ENCODE data around the gene CEBPG. TPM values are rescaled to one million over a fixed set of nuclear protein-coding genes. Genes with fewer than 3 reads are reported as not detected.
A peak's percentile ranks its signal among the peaks of the same experiment; 100 is the strongest.

Gene CEBPG
- total and polyA plus RNA-seq, 7 experiments from 2014 or later = 7.8 to 22.4 (median 17.7) TPM

DNA sequence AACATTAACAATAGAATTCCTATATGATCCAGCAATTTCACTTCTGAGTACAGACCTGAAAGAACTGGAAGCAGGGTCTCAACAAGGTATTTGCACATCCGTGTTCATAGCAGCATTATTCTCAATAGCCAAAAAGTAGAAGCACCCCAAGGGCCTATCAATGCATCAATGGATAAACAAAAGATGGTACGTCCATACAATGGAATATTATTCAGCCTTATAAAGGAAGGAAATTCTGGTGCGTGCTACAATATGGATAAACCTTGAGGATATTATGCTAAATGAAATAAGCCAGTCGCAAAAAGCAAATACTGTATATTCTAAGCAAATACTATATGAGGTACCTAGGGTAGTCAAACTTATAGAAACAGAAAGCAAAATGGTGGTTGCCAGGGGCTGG is 40.4 kb upstream of the CEBPG start:
- no peak overlapping the region for H3K4me3 Mint-ChIP-seq
- peaks cover 0 to 7% (median 0%) of the 10 kb centered on the region in 5 donors for H3K36me3 Mint-ChIP-seq
- Histone ChIP-seq H3K9me3 (ENCODE audit: control insufficient read depth in 2 of 3, low read length in 3 of 3) (no peaks in the 10 kb centered on the region), H3K27ac (ENCODE audit: low read depth, low read length) (no peak overlapping the region), H3K27me3 (ENCODE audit: control insufficient read depth in 2 of 2, insufficient read depth in 2 of 2, low read length in 2 of 2) (peaks cover 0 to 4% of the 10 kb centered on the region in 2 donors), H3K4me3 (ENCODE audit: low read length) (no peak overlapping the region), H3K4me1 (ENCODE audit: control insufficient read depth in 2 of 2, insufficient read depth in 2 of 2, low read length in 2 of 2) (no peaks in the 10 kb centered on the region), H3K36me3 (ENCODE audit: control insufficient read depth in 2 of 3, insufficient read depth in 3 of 3, low read length in 3 of 3) (no peaks in the 10 kb centered on the region)
- no peak for DNase-seq
- no peak overlapping the region for H3K27ac Mint-ChIP-seq
- H3K9me3 Mint-ChIP-seq = peaks cover 0 to 2% (median 0%) of the 10 kb centered on the region in 11 donors
- H3K27me3 Mint-ChIP-seq = peaks cover 3 to 27% (median 19%) of the 10 kb centered on the region in 5 donors
- ChIA-PET CTCF (no interaction called here), POLR2A (no interaction called here)
- intact Hi-C loops (cut with micrococcal nuclease) = no loop called here
- peaks cover 0 to 10% (median 0%) of the 10 kb centered on the region in 7 donors for H3K4me1 Mint-ChIP-seq
- no peak for ATAC-seq

DNA sequence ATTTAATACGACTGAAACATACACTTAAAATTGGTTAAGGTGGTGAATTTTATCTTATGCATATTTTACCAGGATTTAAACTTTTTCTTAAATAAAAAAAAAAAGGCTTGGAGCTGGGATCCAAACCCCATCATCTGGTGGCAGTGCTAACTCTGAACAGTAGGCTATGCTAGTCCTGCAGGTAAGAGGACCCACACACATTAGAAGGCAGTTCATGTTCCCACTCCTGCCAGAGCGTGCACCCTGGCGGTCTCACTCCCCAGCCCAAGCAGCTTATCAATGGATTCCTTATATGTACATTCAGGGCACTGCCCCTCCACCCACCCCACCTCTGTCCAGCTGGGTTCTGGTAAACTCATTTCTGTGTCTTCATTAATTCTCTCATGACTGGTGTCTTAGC is 39.9 kb upstream of the CEBPG start:
- H3K27ac Mint-ChIP-seq = no peak overlapping the region
- Histone ChIP-seq H3K27ac (ENCODE audit: low read depth, low read length) (no peak overlapping the region), H3K36me3 (ENCODE audit: control insufficient read depth in 2 of 3, insufficient read depth in 3 of 3, low read length in 3 of 3) (no peaks in the 10 kb centered on the region), H3K4me3 (ENCODE audit: low read length) (no peak overlapping the region), H3K27me3 (ENCODE audit: control insufficient read depth in 2 of 2, insufficient read depth in 2 of 2, low read length in 2 of 2) (peaks cover 0 to 4% of the 10 kb centered on the region in 2 donors), H3K9me3 (ENCODE audit: control insufficient read depth in 2 of 3, low read length in 3 of 3) (no peaks in the 10 kb centered on the region), H3K4me1 (ENCODE audit: control insufficient read depth in 2 of 2, insufficient read depth in 2 of 2, low read length in 2 of 2) (no peaks in the 10 kb centered on the region)
- peaks cover 0 to 4% (median 0%) of the 10 kb centered on the region in 5 donors for H3K36me3 Mint-ChIP-seq
- DNase-seq (no peak), ATAC-seq (no peak)
- CTCF ChIA-PET = no interaction called here
- intact Hi-C loops (cut with micrococcal nuclease) = no loop called here
- H3K9me3 Mint-ChIP-seq = peaks cover 0 to 1% (median 0%) of the 10 kb centered on the region in 11 donors
- POLR2A ChIA-PET = no interaction called here
- H3K27me3 Mint-ChIP-seq = peaks cover 4 to 24% (median 19%) of the 10 kb centered on the region in 5 donors
- peaks cover 0 to 11% (median 0%) of the 10 kb centered on the region in 7 donors for H3K4me1 Mint-ChIP-seq
- no peak overlapping the region for H3K4me3 Mint-ChIP-seq

DNA sequence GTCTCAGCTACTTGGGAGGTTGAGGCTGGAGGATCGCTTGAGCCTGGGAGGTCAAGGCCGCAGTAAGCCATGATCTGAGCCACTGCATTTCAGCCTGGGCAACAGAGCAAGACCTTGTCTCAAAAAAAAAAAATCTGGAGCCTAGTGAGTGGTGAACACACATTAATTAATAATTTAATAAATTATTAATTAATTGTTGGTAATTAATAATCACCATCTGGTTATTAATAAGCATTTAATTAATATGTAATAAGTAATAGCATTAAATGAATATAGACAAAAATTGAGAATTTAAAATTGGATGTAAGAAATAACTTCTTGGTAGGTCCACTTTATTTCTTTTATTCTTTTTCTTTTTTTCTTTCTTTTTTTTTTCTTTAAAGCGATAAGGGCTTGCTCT is 39.2 kb upstream of the CEBPG start:
- DNase-seq = no peak
- H3K9me3 Mint-ChIP-seq = peaks cover 0 to 3% (median 0%) of the 10 kb centered on the region in 11 donors
- ChIA-PET POLR2A (no interaction called here), CTCF (no interaction called here)
- no peak overlapping the region for H3K27ac ChIP-seq (ENCODE audit: low read depth, low read length)
- no peaks in the 10 kb centered on the region for H3K4me1 ChIP-seq (ENCODE audit: control insufficient read depth in 2 of 2, insufficient read depth in 2 of 2, low read length in 2 of 2)
- H3K27me3 Mint-ChIP-seq = peaks cover 10 to 19% (median 15%) of the 10 kb centered on the region in 5 donors
- peaks cover 0 to 3% (median 0%) of the 10 kb centered on the region in 5 donors for H3K36me3 Mint-ChIP-seq
- no peak overlapping the region for H3K4me3 ChIP-seq (ENCODE audit: low read length)
- H3K4me3 Mint-ChIP-seq = no peak overlapping the region
- ATAC-seq = no peak
- no peak overlapping the region for H3K27ac Mint-ChIP-seq
- H3K4me1 Mint-ChIP-seq = peaks cover 0 to 14% (median 0%) of the 10 kb centered on the region in 7 donors
- H3K27me3 ChIP-seq (ENCODE audit: control insufficient read depth in 2 of 2, insufficient read depth in 2 of 2, low read length in 2 of 2) = peaks cover 0 to 1% of the 10 kb centered on the region in 2 donors
- intact Hi-C loops (cut with micrococcal nuclease) = no loop called here
- H3K9me3 ChIP-seq (ENCODE audit: control insufficient read depth in 2 of 3, low read length in 3 of 3) = no peaks in the 10 kb centered on the region
- H3K36me3 ChIP-seq (ENCODE audit: control insufficient read depth in 2 of 3, insufficient read depth in 3 of 3, low read length in 3 of 3) = no peaks in the 10 kb centered on the region

DNA sequence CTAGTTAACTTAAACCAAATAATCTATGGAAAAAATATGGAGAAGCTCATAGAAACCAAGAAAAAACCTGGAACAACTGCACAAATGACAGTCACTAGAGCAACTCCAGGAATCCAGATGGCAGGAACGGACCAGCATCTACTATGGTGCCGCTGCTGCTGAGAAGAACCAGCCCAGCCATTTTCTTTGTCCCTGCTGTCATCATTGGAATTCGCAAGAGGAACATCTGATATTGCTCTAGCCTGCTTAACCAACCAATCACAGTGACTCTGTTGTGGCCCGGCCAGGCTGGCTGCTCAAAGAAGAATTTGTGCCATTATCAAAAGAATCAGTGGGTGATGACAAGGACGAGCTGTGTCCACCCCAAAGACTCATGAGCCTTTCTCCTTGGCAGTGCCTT is 38.1 kb upstream of the CEBPG start:
- peaks cover 0 to 3% (median 0%) of the 10 kb centered on the region in 5 donors for H3K36me3 Mint-ChIP-seq
- no peak overlapping the region for H3K27ac Mint-ChIP-seq
- CTCF ChIA-PET = no interaction called here

DNA sequence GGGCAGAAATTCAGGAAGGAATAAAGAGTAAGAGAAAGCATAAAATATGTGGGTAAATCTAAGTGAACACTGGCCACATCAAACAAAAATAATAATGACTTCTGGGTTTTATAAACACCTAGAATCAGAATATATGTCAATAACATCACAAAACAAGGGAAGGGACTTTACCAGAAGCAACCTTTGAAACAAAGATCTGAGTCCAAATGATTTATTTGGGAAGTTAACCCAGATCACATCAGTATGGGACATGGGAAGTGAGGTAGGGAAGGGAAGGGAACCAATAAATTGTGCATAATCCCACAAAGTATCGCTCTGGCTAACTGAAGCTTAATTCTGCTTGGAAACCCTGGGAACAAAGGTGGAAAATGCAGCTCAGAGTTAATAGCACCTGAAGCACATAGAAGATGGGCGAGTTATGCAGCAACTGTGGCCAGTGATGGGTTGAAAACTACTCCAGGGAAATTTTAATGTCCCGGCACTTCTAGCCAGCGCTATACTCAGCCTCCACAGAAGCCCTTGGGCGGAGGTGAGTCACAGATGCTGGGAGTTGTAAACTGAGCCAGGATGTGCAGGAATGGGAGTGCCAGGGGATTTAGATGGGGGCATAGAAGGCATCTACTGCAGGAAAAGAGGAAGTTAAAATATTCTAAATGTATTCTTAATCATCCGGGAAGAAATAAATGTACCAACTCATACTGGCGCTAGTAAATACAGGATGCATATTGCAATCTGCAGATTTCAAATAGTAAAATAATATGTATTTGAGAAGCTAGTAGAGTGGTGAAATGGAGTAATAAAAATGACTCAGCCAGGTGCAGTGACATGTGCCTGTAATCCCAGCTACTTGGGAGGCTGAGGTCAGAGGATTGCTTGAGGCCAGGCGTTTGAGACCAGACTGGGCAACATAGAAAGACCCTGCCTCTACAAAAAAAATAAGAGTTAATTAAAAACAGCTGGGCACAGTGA is 34.2 kb upstream of the CEBPG start:
- H3K4me1 Mint-ChIP-seq = peaks cover 0 to 6% (median 0%) of the 10 kb centered on the region in 7 donors
- DNase-seq (no peak), ATAC-seq (no peak)
- peaks cover 0 to 3% (median 0%) of the 10 kb centered on the region in 5 donors for H3K36me3 Mint-ChIP-seq
- Histone ChIP-seq H3K9me3 (ENCODE audit: control insufficient read depth in 2 of 3, low read length in 3 of 3) (no peaks in the 10 kb centered on the region), H3K27me3 (ENCODE audit: control insufficient read depth in 2 of 2, insufficient read depth in 2 of 2, low read length in 2 of 2) (peaks cover 0 to 2% of the 10 kb centered on the region in 2 donors), H3K36me3 (ENCODE audit: control insufficient read depth in 2 of 3, insufficient read depth in 3 of 3, low read length in 3 of 3) (no peaks in the 10 kb centered on the region), H3K4me3 (ENCODE audit: low read length) (no peak overlapping the region), H3K4me1 (ENCODE audit: control insufficient read depth in 2 of 2, insufficient read depth in 2 of 2, low read length in 2 of 2) (no peaks in the 10 kb centered on the region), H3K27ac (ENCODE audit: low read depth, low read length) (no peak overlapping the region)
- ChIA-PET CTCF (no interaction called here), POLR2A (no interaction called here)
- peaks cover 23 to 46% (median 30%) of the 10 kb centered on the region in 5 donors for H3K27me3 Mint-ChIP-seq
- no peak overlapping the region for H3K4me3 Mint-ChIP-seq
- peaks cover 0 to 4% (median 0%) of the 10 kb centered on the region in 11 donors for H3K9me3 Mint-ChIP-seq
- H3K27ac Mint-ChIP-seq = peak overlapping the region in 1 of 9 donors; percentile 25
- intact Hi-C loops (cut with micrococcal nuclease) = no loop called here

More for the DNA sequence above, 38.1 kb upstream of the CEBPG start:
- Histone ChIP-seq H3K9me3 (ENCODE audit: control insufficient read depth in 2 of 3, low read length in 3 of 3) (no peaks in the 10 kb centered on the region), H3K36me3 (ENCODE audit: control insufficient read depth in 2 of 3, insufficient read depth in 3 of 3, low read length in 3 of 3) (no peaks in the 10 kb centered on the region), H3K27ac (ENCODE audit: low read depth, low read length) (no peak overlapping the region), H3K27me3 (ENCODE audit: control insufficient read depth in 2 of 2, insufficient read depth in 2 of 2, low read length in 2 of 2) (no peaks in the 10 kb centered on the region), H3K4me3 (ENCODE audit: low read length) (no peak overlapping the region), H3K4me1 (ENCODE audit: control insufficient read depth in 2 of 2, insufficient read depth in 2 of 2, low read length in 2 of 2) (no peaks in the 10 kb centered on the region)
- peaks cover 9 to 13% (median 11%) of the 10 kb centered on the region in 5 donors for H3K27me3 Mint-ChIP-seq
- intact Hi-C loops (cut with micrococcal nuclease) = no loop called here
- H3K4me1 Mint-ChIP-seq = peaks cover 0 to 10% (median 0%) of the 10 kb centered on the region in 7 donors
- POLR2A ChIA-PET = no interaction called here
- ATAC-seq (no peak), DNase-seq (no peak)
- H3K9me3 Mint-ChIP-seq = peaks cover 0 to 3% (median 0%) of the 10 kb centered on the region in 11 donors
- H3K4me3 Mint-ChIP-seq = no peak overlapping the region

DNA sequence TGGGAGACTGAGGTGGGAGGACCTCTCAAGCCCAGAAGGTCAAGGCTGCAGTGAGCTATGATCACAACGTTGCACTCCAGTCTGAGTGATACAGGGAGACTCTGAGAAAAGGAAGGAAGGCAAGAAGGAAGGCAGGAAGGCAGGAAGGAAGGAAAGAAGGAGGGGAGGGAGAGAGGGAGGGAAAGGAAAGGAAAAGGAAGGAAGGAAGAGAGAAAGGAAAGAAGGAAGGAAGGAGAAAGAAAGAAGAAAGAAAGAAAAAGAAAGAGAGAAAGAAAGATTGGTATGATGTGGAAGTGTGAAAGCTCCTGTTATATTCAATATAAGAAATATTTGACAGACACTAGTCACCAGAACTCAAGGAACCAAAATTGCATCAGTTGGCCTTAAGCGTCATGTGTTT is 32.5 kb upstream of the CEBPG start:
- Histone ChIP-seq H3K4me1 (ENCODE audit: control insufficient read depth in 2 of 2, insufficient read depth in 2 of 2, low read length in 2 of 2) (no peaks in the 10 kb centered on the region), H3K4me3 (ENCODE audit: low read length) (no peak overlapping the region), H3K27me3 (ENCODE audit: control insufficient read depth in 2 of 2, insufficient read depth in 2 of 2, low read length in 2 of 2) (peaks cover 0 to 2% of the 10 kb centered on the region in 2 donors), H3K27ac (ENCODE audit: low read depth, low read length) (no peak overlapping the region), H3K36me3 (ENCODE audit: control insufficient read depth in 2 of 3, insufficient read depth in 3 of 3, low read length in 3 of 3) (no peaks in the 10 kb centered on the region), H3K9me3 (ENCODE audit: control insufficient read depth in 2 of 3, low read length in 3 of 3) (no peaks in the 10 kb centered on the region)
- CTCF ChIA-PET = interaction anchor here (0.6 kb wide), 1 partner anchor 522 kb away, joined by 3 read pairs; no protein-coding TSS in a partner anchor
- peaks cover 0 to 4% (median 0%) of the 10 kb centered on the region in 11 donors for H3K9me3 Mint-ChIP-seq
- peaks cover 0 to 6% (median 0%) of the 10 kb centered on the region in 7 donors for H3K4me1 Mint-ChIP-seq
- POLR2A ChIA-PET = no interaction called here
- peaks cover 39 to 63% (median 45%) of the 10 kb centered on the region in 5 donors for H3K27me3 Mint-ChIP-seq
- DNase-seq (no peak), ATAC-seq (no peak)
- no peak overlapping the region for H3K4me3 Mint-ChIP-seq
- no peak overlapping the region for H3K27ac Mint-ChIP-seq
- H3K36me3 Mint-ChIP-seq = peaks cover 0 to 3% (median 0%) of the 10 kb centered on the region in 5 donors
- intact Hi-C loops (cut with micrococcal nuclease) = no loop called here

All from naive thymus-derived CD4-positive, alpha-beta T cell (primary cell).